Upper lobe of left lung (tissue), 4 donors: Measurements from ENCODE around the gene SLC25A21.

Experiments used
- POLR2AphosphoS5 ChIP-seq, 2 donors: sonication (generic); formaldehyde crosslinking; IDR thresholded peaks; one replicate each; pipeline ENCODE4 v1.5.1; 2017; ENCODE audit warnings: antibody characterized with exemption in 2 of 2
- TF ChIP-seq, protein P1 (sequence below), 6 experiments: fragments of 450-650 bp in 4 of 6; fragments of 200-600 bp in 2 of 6; sonication (generic) in 2 of 6; IDR thresholded peaks; one replicate each; pipeline ENCODE4 v1.5.1; 2016 to 2019; ENCODE audit warnings: antibody characterized with exemption in 6 of 6

DNA sequence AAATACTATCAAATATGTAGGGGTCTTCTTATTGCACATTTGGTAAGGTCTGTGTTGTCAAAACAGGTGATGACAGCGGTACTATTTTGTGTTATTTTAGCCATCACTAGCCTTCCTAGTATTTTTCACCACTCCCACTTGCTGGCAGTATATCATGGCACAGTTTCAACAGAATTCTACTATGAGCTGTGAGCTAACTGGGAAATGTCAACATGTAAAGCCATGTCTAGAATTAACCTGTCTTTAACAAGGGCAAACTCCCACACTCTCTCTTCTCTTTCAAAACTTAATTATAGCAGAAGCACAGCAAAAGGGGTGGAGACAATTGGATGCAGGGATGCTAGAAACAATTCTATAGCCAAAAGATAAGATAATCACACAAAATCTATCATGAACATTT is 257.3 kb downstream of the SLC25A21 start:
- TF ChIP-seq POLR2AphosphoS5 (IDR thresholded peaks at IDR 0.05), result no peak
- TF ChIP-seq, protein P1, sequence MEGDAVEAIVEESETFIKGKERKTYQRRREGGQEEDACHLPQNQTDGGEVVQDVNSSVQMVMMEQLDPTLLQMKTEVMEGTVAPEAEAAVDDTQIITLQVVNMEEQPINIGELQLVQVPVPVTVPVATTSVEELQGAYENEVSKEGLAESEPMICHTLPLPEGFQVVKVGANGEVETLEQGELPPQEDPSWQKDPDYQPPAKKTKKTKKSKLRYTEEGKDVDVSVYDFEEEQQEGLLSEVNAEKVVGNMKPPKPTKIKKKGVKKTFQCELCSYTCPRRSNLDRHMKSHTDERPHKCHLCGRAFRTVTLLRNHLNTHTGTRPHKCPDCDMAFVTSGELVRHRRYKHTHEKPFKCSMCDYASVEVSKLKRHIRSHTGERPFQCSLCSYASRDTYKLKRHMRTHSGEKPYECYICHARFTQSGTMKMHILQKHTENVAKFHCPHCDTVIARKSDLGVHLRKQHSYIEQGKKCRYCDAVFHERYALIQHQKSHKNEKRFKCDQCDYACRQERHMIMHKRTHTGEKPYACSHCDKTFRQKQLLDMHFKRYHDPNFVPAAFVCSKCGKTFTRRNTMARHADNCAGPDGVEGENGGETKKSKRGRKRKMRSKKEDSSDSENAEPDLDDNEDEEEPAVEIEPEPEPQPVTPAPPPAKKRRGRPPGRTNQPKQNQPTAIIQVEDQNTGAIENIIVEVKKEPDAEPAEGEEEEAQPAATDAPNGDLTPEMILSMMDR (IDR thresholded peaks at IDR 0.05), result no peak
